ENCODE measurements around the gene RGS7.

DNA sequence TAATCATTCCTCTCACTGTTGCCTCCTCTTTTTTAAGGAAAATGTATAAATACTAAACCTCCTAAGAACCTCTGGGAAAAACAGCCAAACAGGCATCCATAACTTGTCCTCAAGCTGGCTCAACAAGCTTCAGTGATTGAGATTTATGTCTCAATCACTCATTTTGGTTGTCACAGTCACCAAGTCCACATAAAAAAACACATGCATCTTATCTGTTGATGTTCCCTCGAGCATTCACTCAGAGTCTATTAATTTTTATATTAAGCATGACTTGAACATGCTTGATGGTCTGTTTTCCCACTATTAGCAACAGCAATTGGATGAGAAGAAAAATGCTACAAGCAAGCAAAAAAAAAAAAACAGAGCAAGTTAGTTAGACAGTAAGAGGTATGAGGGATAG is 254.3 kb downstream of the RGS7 start:
- TF ChIP-seq, protein P1, sequence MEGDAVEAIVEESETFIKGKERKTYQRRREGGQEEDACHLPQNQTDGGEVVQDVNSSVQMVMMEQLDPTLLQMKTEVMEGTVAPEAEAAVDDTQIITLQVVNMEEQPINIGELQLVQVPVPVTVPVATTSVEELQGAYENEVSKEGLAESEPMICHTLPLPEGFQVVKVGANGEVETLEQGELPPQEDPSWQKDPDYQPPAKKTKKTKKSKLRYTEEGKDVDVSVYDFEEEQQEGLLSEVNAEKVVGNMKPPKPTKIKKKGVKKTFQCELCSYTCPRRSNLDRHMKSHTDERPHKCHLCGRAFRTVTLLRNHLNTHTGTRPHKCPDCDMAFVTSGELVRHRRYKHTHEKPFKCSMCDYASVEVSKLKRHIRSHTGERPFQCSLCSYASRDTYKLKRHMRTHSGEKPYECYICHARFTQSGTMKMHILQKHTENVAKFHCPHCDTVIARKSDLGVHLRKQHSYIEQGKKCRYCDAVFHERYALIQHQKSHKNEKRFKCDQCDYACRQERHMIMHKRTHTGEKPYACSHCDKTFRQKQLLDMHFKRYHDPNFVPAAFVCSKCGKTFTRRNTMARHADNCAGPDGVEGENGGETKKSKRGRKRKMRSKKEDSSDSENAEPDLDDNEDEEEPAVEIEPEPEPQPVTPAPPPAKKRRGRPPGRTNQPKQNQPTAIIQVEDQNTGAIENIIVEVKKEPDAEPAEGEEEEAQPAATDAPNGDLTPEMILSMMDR (IDR thresholded peaks at IDR 0.05; ENCODE audit: control extremely low read depth in 1 of 3, insufficient read depth in 1 of 3, low read depth in 1 of 3, low read length in 3 of 3), result no peak
- TF ChIP-seq, protein P2, sequence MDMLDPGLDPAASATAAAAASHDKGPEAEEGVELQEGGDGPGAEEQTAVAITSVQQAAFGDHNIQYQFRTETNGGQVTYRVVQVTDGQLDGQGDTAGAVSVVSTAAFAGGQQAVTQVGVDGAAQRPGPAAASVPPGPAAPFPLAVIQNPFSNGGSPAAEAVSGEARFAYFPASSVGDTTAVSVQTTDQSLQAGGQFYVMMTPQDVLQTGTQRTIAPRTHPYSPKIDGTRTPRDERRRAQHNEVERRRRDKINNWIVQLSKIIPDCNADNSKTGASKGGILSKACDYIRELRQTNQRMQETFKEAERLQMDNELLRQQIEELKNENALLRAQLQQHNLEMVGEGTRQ (IDR thresholded peaks at IDR 0.05; ENCODE audit: low read length), result no peak
- TF ChIP-seq EP300 (IDR thresholded peaks at IDR 0.05; ENCODE audit: borderline replicate concordance in 1 of 2, low read depth in 2 of 2, low read length in 2 of 2), result no peak
- no peak for TF ChIP-seq RNF2 (IDR thresholded peaks at IDR 0.05; ENCODE audit: borderline replicate concordance, low read depth, low read length, missing control alignments, poor library complexity, severe bottlenecking)
- TF ChIP-seq GABPA (IDR thresholded peaks at IDR 0.05; ENCODE audit: borderline replicate concordance, insufficient read depth, low read length), result no peak
- TF ChIP-seq SIN3A (conservative IDR thresholded peaks at IDR 0.05 in 1 of 2, IDR thresholded peaks at IDR 0.05 in 1 of 2; ENCODE audit: low read depth in 1 of 2, low read length in 2 of 2), result no peak
- no peak for TF ChIP-seq KDM1A (IDR thresholded peaks at IDR 0.05; ENCODE audit: borderline replicate concordance, low read length)
- TF ChIP-seq MAFK (IDR thresholded peaks at IDR 0.05; ENCODE audit: low read depth, low read length), result no peak
- TF ChIP-seq CREB1 (IDR thresholded peaks at IDR 0.05), result no peak
- TF ChIP-seq CHD2 (IDR thresholded peaks at IDR 0.05; ENCODE audit: low read length), result no peak
- TF ChIP-seq POLR2A (IDR thresholded peaks at IDR 0.05; ENCODE audit: control extremely low read depth in 1 of 2, low read depth in 2 of 2, low read length in 2 of 2), result no peak
- no peak for TF ChIP-seq HDAC6 (IDR thresholded peaks at IDR 0.05; ENCODE audit: low read depth, low read length)
- TF ChIP-seq, protein P3, sequence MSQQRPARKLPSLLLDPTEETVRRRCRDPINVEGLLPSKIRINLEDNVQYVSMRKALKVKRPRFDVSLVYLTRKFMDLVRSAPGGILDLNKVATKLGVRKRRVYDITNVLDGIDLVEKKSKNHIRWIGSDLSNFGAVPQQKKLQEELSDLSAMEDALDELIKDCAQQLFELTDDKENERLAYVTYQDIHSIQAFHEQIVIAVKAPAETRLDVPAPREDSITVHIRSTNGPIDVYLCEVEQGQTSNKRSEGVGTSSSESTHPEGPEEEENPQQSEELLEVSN (IDR thresholded peaks at IDR 0.05), result no peak
- no peak for TF ChIP-seq POLR2AphosphoS5 (IDR thresholded peaks at IDR 0.05; ENCODE audit: low read depth, low read length)
